Germinal center (tissue), 1 donor: ENCODE results near the gene RAD51B.

Experiments used
- DNase-seq: peaks from one replicate; pipeline ENCODE4 v3.0.0; 2012; ENCODE audit warnings: mixed read lengths, low spot score

RAD51B gene

DNA sequence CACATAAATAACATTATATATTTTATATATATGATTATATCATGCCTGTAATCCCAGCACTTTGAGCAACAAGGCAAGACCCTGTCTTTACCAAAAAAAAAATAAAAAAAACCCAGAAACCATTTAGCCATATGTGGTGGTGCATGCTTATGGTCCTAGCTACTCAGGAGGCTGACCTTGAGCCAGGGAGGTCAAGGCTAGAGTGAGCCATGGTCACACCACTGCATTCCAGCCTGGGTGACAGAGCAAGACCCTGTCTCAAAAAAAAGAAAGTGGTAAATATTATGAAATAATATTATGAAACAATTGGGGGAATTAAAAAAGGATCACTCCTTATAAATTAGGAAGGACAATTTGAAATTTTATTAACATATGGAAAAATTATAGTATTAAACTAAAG is 16.0 kb downstream of the RAD51B start:
- no peak for DNase-seq

DNA sequence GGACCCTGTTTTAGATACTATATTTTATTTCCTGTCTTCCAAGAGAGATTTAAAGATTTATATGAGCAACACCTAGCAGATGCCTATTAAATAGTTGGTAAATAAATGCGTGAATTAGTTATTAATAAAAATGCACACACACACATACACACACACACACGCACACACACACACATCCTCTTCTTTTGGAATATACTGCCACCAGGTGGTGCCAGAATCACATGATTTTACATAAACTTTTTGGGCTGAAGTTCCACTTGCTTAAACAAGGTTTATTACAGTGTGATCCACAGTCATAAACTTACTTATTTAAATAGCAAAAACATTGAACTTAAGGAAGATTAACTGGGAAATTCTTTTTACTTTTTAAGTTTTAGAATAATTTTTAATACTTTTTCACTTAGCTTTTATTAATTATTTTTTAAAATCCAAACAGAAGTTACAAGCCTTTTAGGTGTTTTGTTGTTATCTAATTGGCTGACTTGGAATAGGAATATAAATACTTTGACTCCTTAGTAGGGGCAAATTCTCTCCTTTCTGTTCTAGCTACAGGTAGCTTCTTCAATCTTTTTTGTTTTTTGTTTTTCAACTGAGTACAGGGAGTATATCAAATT is 17.5 kb downstream of the RAD51B start:
- peak; percentile 31 for DNase-seq

DNA sequence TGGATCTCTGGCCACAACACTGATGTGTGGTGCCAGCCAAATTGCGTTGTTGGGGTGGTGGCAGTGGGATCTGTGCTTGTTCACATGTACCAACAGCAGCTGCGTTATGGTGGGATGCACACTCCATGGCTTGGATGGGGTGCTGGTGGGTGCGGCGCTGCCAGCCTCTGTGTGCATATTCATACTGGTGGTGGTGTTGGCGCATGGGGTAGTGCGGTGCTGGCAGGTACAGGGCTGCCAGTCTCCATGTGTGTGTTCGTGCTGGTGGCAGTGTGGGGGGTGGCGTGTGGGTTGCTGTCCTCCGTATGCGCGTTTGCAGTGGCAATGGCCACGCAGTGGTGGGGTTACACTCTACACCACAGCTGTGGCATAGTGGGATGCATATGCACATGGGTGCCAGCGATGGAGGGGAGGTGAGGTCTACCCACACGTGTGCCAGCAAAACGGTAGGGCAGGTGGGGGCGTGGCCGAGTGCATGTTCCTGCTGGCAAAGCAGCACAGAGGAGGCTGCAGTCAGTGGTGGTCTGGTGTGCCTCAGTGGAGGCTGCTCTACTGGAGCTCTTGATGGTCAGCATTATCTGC is 26.5 kb downstream of the RAD51B start:
- no peak for DNase-seq

DNA sequence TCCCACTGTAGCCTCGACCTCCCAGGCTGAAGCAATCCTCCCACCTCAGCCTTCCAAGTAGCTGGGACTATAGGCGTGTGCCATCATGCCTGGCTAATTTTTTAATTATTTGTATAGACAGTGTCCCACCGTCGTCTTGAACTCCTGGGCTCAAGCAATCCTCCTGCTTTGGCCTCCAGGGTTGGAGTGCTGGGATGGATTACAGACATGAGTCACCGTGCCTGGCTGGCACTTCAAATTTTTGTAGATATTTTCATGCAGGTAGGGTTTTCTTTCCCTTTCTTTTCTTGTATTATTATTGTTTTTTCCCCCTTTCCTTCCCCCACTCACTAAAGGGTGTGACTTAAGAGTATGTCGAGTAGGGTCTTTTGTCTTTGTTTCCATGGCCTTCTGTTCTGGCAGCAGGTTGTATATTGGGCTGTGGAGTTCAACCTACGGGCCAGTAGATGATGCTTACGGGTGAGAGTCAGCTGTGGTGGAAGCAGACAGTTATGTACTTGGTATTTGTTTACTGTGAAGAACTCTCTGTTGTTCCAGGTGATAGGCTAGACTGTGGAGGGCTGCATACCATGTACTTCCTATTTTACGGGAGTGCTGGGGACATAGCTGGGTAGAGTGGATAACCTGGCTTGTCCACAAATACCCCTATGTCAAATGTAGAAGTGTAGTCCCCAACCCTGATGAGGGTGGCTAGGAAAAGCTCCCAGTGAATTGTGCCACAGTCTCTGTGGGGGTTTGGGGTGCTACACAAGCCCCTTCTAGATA is 30.7 kb downstream of the RAD51B start:
- DNase-seq, result no peak

DNA sequence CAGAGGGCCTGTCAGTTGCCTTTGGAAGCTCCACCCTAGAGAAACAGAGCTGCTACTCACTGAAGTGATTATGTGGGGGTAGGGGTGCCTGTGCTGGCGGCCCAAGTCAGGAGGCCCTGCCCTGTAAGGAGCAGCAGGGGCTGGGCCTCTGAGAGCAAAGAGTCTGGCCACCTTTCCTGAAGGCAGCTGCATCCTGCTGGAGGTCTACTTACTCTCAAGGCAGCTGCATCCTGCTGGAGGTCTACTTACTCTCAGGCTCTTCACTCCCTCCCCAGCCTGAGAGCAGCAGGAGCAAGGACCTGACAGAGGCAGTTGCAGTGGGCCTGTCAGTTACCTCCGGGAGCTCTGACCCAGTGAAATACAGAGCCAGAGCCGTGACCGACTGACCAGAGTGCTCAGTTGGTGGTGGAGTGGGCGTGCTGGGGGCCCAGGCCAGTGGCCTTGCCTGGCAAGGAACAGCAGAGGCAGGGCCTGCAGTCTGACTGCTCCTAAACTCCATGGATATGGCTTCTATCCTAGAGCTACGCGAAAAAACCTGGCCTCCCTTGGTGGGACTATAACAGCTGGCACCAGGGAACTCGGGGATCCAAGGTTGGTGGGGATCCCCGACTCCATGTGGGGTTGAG is 32.3 kb downstream of the RAD51B start:
- no peak for DNase-seq

DNA sequence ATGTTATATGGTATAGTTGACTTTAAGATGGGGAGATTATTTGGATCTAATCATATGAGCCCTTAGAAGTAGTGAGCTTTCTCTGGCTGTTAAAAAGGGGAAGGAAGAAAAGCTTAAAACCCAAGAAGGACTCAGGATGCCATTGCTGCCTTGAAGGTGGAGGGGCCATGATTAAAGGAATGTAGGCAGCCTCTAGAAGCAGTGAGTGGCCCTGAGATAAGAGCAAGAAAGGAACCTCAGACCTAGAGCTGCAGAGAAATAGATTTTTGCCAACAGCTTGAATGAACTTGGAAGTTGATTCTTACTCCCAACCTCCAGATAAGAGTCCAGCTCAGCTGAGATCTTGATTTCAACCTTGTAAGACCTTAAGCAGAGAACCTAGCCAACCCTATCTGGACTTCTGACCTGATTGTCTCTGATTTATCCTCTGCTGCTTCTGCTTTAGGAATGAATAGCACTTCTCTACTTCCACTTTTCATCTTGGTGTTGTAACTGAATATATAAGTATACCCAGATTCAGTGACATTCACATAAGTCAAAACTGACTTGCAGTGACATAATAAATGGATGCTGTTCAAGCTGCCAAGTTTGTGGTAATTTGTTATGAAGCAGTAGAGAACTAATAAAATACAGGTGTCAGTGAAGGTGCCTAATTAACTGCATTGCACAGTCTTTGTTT is 33.5 kb downstream of the RAD51B start:
- DNase-seq, result no peak

DNA sequence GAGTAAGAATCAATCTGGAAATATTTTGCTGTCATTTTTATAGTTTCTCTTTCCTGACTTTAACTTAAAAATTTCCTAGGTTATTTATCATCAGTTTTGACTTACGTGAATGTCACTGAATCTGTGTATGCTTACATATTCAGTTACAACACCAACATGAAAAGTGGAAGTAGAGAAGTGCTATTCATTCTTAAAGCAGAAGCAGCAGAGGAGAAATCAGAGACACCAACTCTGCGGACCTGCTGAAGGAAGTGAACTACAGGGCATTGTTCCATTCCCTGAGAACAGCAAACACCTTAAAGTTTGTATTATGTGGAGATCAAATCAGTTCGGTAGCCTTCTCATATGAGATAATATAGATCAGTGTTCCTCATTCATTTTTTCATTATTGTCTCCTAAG is 34.1 kb downstream of the RAD51B start:
- DNase-seq, result no peak

DNA sequence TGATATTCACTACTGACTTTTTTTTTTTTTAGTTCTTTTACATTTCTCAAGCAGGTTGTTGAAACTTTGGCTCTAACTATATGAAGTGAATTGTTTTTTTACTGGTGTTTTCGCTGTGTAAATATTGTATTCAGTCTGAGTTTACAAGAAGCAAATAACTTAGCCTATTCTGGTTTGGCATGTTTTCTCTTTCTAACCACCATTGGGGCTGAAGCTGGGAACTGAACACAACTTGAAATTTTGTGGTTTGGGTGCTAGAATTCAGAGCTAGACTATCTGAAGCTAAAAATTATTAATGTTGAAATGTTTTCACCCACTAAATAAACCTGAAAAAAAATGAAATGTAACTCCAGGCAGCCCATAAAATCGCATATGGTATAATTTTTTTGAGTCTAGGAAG is 37.2 kb downstream of the RAD51B start:
- DNase-seq, result no peak

DNA sequence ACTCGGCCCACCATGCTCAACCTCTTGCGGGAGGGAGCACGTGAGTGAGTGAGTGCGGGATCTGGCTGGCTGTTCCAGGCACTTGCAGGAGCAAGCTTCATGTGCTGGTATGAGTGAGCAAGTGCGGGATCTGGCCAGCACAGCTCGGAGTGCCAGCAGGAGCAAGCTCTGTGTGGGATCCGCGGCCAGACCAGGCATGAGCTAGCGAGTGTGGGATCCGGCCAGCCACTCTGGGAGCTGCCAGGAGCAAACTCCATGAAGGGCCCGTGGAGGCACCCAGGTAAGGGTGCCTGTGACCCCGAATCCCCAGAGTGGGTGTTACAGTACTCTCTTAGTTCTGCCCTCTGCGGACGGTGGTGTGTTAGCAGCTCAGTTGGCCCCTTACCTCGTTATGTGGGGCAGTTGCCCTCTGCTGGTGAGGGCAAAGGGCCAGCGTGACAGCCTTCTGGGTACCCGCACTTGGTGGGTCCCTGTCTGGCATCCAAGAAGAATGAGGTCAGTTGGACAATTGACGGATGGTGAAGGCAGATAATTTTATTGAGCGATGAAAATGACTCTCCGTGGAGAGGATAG is 38.3 kb downstream of the RAD51B start:
- no peak for DNase-seq

DNA sequence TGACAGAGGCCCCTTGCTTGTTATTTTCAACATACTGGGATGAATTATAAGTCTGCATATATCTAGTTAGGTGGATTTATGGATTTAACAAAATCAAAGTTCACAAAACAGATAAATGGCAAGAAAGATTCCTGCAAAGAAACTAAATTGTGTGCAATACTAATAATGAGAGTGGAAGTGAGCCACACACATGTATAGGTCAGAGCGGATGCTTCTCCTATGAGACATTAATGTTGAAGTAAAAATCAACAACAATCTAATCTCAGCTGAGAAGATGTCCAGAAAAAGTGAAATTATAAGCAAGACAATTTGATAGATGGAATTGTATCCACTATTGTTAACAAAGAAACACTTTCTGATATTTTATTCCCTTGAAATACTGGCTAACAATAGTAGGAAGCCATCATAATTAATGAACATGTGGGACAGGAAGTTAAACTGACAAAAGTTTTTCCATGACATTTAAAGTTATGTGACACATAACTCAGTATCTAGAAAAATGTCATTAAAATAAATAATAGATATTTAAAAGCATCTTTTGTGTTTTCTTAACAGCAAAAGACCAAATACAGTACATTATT is 39.7 kb downstream of the RAD51B start:
- no peak for DNase-seq

DNA sequence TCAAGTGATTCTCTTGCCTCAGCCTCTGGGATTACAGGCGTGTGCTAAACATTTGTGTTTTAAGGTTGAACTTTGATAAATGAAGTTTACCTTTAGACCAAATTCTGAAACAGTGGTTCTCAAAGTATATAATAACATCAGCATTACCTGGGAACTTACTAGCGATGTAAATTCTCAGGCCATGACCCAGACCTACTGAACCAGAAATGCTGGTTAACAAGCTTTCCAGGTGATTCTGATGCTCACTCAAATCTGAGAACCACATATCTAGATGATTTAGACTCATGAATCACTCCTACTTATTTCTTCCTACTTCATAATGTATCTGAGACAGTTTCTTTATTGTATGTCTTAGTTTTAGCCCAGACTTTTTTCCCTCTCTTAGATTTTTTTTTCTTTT is 43.6 kb downstream of the RAD51B start:
- DNase-seq, result no peak

DNA sequence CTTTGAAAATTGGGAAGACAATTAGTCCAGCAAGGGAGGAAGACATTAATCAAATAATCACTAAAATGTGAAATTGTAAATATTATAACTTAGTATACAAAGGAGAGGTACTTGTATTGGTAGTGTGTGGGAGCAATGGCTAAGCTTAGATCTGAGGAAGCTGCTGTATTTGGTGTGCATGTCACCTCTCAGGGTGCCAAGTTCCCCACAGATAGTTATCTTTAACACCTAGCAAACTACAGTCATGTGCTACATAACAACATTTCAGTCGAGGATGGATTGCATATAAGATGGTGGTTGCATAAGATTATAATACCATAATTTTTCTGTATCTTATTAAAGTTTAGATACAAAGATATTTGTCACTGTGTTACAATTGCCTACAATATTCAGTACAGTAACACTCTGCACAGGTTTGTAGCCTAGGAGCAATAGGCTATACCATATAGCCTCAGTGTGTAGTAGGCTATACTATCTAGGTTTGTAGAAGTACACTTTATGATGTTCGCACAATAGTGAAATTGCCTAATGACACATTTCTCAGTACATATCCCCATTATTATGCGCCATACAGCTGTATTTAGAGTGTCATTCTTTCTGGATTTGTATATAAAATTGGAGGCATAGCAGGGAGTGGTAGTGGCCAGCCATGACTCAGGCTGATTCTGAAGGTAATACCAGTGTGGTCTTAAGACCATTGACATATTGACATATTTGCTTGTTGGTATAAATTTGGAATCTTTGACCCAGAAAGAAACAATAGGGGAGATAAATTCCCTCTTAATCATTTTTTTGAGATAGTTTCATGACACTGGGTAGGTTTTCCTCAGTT is 55.8 kb downstream of the RAD51B start:
- no peak for DNase-seq

DNA sequence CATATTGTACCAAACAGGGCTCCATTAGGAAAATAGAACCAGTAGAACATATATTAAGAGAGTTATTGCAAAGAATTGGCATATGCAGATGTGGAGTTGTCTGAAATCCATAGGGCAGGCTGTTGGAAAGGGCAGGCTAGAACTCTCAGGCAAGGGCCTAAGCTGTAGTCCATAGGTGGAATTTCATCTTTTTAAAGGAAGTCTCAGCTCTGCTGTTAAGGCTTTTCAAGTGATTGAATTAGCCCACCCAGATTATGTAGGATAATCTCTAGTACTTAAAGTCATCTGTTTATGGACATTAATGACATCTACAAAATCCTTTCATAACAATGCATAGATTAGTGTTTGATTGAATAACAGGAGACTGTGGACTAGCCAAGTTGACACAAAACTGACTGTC is 59.4 kb downstream of the RAD51B start:
- no peak for DNase-seq

DNA sequence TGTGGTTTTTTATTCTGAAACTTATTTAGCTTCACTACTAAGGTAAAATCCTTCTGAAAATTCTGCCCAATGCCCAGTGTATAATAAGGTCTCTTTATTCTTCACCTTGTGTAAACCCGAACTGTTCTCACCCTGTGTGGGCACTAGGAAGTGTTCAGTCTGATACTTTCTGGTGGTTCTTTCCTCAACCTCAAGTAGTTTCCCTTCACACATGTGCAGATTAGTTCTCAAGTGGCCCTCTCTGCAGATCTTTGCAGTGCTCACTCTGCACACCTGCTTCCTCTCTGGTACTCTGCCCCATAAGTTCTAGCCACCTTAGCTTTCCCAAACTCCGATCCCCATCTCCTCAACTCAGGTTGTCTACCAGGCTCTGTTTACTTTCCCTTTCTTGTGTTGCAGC is 61.6 kb downstream of the RAD51B start:
- DNase-seq, result no peak

DNA sequence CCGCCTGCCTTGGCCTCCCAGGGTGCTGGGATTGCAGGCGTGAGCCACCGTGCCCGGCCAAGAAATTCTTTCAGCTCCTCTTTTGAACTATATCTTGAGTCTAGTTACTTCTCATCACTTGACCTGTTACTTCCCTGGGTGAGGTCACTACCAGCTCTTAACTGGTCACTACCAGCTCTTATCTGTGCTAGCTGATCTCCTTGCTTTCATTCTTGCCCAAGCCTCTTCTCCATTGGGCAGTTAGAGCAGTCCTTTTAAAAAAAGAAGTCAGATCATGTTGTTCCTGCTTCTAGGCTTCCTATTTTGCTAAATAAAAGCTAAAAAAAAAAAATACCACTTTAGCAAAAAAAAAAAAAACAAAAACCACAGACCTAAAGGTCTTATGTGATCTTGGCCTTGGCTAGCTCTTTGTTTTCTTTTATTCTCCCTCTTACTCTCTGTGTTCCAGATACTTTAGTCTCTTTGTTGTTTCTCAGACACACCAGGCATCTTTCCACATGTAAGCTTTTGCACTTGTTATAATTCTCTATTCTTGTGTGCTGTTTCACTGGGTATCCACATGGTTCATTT is 63.5 kb downstream of the RAD51B start:
- no peak for DNase-seq

DNA sequence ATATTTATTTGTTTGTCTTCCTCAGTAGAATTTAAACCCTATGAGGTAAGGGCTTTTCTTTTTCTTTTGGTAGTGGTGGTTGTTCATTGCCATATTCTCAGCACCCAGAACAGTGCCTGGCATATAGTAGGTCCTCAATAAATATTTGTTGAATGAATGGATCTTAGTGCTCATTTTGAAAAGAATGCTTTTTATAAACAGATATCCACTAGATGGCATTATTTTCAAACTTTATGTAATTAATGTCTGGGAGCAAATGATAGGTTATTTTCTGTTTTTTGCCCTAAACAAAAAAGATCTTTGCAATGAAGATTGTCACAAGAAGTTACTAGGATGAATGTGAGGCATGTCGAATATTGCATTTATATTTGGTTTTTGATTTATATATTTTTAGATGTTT is 64.1 kb downstream of the RAD51B start:
- DNase-seq, result no peak

DNA sequence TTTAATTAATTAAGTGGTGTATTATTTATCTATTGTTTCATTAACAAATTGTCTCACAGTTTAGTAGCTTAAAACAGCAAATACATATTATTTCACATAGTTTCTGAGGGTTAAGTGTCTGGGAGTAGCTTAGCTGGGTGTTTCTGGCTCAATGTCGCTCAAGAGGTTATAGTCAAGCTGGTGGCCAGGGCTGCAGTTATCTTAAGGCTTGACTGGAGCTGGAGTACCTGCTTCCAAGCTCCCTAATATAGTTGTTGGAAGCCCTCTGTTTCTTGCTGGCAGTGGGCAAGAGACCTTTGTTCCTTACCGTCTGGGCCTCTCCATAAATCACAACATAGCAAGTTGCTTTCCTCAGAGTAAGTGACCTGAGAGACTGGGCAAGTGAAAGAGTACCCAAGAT is 66.6 kb downstream of the RAD51B start:
- no peak for DNase-seq

DNA sequence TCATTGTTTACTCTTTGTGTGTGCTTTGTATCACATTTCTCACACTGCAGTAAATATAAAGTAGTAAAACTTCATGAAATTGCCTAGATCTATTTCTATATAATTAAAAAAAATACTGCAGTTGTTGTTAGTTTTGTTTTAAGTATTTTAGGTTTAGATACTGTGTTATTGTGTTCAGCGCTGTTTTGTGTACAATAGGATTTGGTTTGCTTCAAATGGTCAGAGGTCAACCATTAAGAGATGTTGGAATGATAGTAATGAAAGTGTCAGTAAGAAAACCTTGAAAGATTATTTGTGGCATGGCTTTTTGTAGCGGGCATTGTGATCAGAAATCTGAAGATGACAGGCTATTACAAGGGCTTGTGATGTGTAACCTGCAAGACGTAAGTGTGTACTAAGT is 67.9 kb downstream of the RAD51B start:
- no peak for DNase-seq

DNA sequence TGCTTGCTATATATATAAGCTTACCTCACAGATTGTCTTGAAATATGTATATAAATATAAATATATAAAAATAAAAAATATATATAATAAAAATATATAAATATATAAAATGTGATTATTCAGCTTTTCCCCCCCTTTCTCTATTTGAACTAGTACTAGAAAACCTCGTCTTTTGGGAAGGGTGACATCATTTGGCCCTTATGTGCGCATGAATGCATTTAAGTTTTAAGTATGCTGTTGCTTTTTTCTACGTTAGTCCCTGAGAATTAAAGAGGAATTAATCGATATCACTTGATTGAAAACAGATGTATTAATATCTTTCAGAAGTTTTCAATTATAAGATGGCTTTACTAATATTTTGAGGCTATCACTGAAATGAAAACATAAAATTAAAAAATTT is 69.9 kb downstream of the RAD51B start:
- no peak for DNase-seq

DNA sequence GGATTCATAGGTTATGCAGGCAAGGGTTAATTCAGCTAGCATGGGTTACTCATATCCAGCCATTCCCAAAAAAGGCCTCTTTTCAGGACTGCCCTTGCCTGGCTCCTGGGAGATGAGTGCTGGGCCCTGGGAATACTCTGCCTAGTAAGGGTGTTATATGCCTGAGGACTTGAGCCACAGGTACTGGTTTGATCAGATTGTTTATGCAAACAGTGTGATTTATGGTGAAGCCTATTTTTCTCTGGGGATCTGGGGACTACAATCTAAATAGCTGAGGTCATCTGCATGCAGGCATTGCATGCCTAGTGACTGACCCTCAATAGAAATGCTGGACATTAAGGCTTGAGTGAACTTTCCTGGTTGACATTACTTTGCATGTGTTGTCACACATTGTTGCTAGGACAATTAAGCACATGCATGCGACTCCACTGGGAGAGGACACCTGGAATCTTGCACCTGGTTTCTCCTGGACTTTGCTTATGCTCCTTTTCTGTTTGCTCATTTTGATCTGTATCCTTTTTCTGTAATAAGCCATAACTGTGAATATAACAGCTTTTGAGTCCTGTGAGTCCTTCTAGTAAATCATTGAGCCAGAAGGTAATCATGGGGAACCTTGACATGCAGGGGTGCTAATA is 73.0 kb downstream of the RAD51B start:
- DNase-seq, result no peak
